DMS79 treated with DMSO at 0.1 percent for 48 hours (cell line): ENCODE results near the gene MIDN.

Experiments
- DNase-seq: peaks from one replicate; lab custom pipeline; 2025; lab: John Stamatoyannopoulos, UW

The MIDN gene

GRCh38 chr19:1282588-1283206 lies 34.3 kb downstream of the MIDN start:
- no peak for DNase-seq

GRCh38 chr19:1283207-1283916 lies 35.0 kb downstream of the MIDN start:
- DNase-seq, result no peak

GRCh38 chr19:1283917-1284292 lies 35.5 kb downstream of the MIDN start:
- no peak for DNase-seq

- DNase-seq, result no peak
Measured at GRCh38 chr19:1284293-1284978, 36.1 kb downstream of the MIDN start.

- no peak for DNase-seq
Measured at GRCh38 chr19:1284979-1285736, 36.8 kb downstream of the MIDN start.

GRCh38 chr19:1285737-1286360 lies 37.5 kb downstream of the MIDN start, which contains the start of gene EFNA2:
EFNA2 (plus strand) TSS chr19:1285873; CDS start chr19:1286169, 296 bp downstream.
- no peak for DNase-seq

GRCh38 chr19:1286487-1287353 lies 38.3 kb downstream of the MIDN start:
- DNase-seq, result no peak

GRCh38 chr19:1287354-1288225 lies 39.2 kb downstream of the MIDN start:
- no peak for DNase-seq

GRCh38 chr19:1288226-1288612 lies 39.8 kb downstream of the MIDN start:
- no peak for DNase-seq

- DNase-seq, result no peak
Measured at GRCh38 chr19:1288833-1289685, 40.7 kb downstream of the MIDN start.

- DNase-seq, result no peak
Measured at GRCh38 chr19:1289686-1290025, 41.3 kb downstream of the MIDN start.

GRCh38 chr19:1290196-1290702 lies 41.9 kb downstream of the MIDN start:
- no peak for DNase-seq

- DNase-seq, result no peak
Measured at GRCh38 chr19:1290703-1291651, 42.6 kb downstream of the MIDN start.

GRCh38 chr19:1291761-1292418 lies 43.5 kb downstream of the MIDN start:
- DNase-seq, result no peak

- no peak for DNase-seq
Measured at GRCh38 chr19:1292419-1293151, 44.2 kb downstream of the MIDN start.

GRCh38 chr19:1293782-1294604 lies 45.6 kb downstream of the MIDN start:
- DNase-seq, result no peak
